NCI-H345 treated with DMSO at 0.1 percent for 48 hours (cell line): ENCODE data around the gene GTF3A.
"Not testable (repeated sequence)": the region's sequence is repeated elsewhere in the genome, so short reads cannot be mapped to it uniquely, and the experiment has no call there.

Experiments used
- DNase-seq: peaks from one replicate; lab custom pipeline; 2025; ENCODE audit not compliant: unreplicated experiment; lab: John Stamatoyannopoulos, UW

The GTF3A gene

GRCh38 chr13:27424246-27425157, at the start of gene GTF3A:
GTF3A (plus strand) TSS chr13:27424619.
- peak; percentile 59 for DNase-seq

GRCh38 chr13:27374650-27375049, 49.8 kb upstream of the GTF3A start:
- peak; percentile 32 for DNase-seq

GRCh38 chr13:27375686-27376326, 48.6 kb upstream of the GTF3A start:
- no peak for DNase-seq

GRCh38 chr13:27379126-27379525, 45.3 kb upstream of the GTF3A start:
- no peak for DNase-seq

- DNase-seq = peak; percentile 6
These were observed 44.5 kb upstream of the GTF3A start for GRCh38 chr13:27379694-27380641.

GRCh38 chr13:27381601-27382000, 42.8 kb upstream of the GTF3A start:
- DNase-seq = no peak

- DNase-seq = no peak
These were observed 41.1 kb upstream of the GTF3A start for GRCh38 chr13:27383104-27383921.

- no peak for DNase-seq
These were observed 40.1 kb upstream of the GTF3A start for GRCh38 chr13:27384285-27384684.

- no peak for DNase-seq
These were observed 36.2 kb upstream of the GTF3A start for GRCh38 chr13:27388241-27388640.

- DNase-seq = no peak
These were observed 34.5 kb upstream of the GTF3A start for GRCh38 chr13:27389891-27390290.

GRCh38 chr13:27391471-27391870, 32.9 kb upstream of the GTF3A start:
- no peak for DNase-seq

- no peak for DNase-seq
These were observed 31.3 kb upstream of the GTF3A start for GRCh38 chr13:27393101-27393500.

GRCh38 chr13:27395007-27395510, 29.4 kb upstream of the GTF3A start:
- DNase-seq = no peak

GRCh38 chr13:27396252-27396846, 28.1 kb upstream of the GTF3A start:
- DNase-seq = no peak

- DNase-seq = no peak
These were observed 26.1 kb upstream of the GTF3A start for GRCh38 chr13:27398360-27398759.

- DNase-seq = not testable (repeated sequence)
These were observed 24.0 kb upstream of the GTF3A start for GRCh38 chr13:27400405-27400804.

GRCh38 chr13:27401210-27401609, 23.2 kb upstream of the GTF3A start:
- DNase-seq = no peak

GRCh38 chr13:27403203-27403678, 21.2 kb upstream of the GTF3A start:
- no peak for DNase-seq

- no peak for DNase-seq
These were observed 20.6 kb upstream of the GTF3A start for GRCh38 chr13:27403727-27404385.
